OCI-LY7 (cell line): ENCODE measurements around the gene TLX1. TPM values are rescaled to one million over a fixed set of nuclear protein-coding genes. Genes with fewer than 3 reads are reported as not detected.

Experiments used
- BruUV-seq: library from RNA; stranded (reverse); fragments of 400-500 nt; replicated peaks from 2 replicates; lab custom pipeline; 2021; lab: Mats Ljungman, UMichigan
- CTCF ChIA-PET: fragments of 300-600 bp; sonication (Branson Sonifier 250); formaldehyde crosslinking; loops from one replicate; lab custom pipeline; 2022; ENCODE audit warnings: antibody characterized with exemption; ENCODE audit not compliant: unreplicated experiment; lab: Charles Lee
- POLR2A ChIA-PET: fragments of 300-600 bp; sonication (Branson Sonifier 250); formaldehyde crosslinking; loops from one replicate; lab custom pipeline; 2022; ENCODE audit warnings: antibody characterized with exemption; lab: Charles Lee
- DNase-seq: peaks from one replicate; pipeline ENCODE4 v3.0.0-alpha.2; 2015; ENCODE audit warnings: low spot score
- H2AFZ ChIP-seq: fragments of 200-600 bp; sonication (generic), shearing (Covaris generic); 2 replicates; pipeline ENCODE4 v1.6.1; 2014; ENCODE audit warnings: mild to moderate bottlenecking, antibody characterized with exemption, low read length, moderate library complexity
- H3K27ac ChIP-seq: fragments of 200-600 bp; sonication (generic); 2 replicates; pipeline ENCODE4 v1.5.1; 2014; ENCODE audit warnings: mixed run types, low read depth, mild to moderate bottlenecking, moderate library complexity, low read length, inconsistent platforms; ENCODE audit not compliant: poor library complexity, severe bottlenecking
- H3K36me3 ChIP-seq: fragments of 200-600 bp; sonication (generic); 2 replicates; pipeline ENCODE4 v1.6.1; 2014; ENCODE audit warnings: mild to moderate bottlenecking, antibody characterized with exemption, low read length, moderate library complexity, mixed read lengths; ENCODE audit not compliant: insufficient read depth
- H3K4me1 ChIP-seq: fragments of 200-600 bp; sonication (generic); 2 replicates; pipeline ENCODE4 v1.5.1; 2014; ENCODE audit warnings: mild to moderate bottlenecking, low read length; ENCODE audit not compliant: insufficient read depth, poor library complexity, severe bottlenecking
- H3K4me2 ChIP-seq: fragments of 200-600 bp; sonication (generic); 2 replicates; pipeline ENCODE4 v1.6.1; 2014; ENCODE audit warnings: mild to moderate bottlenecking, low read length
- H3K4me3 ChIP-seq: fragments of 200-600 bp; sonication (generic); 2 replicates; pipeline ENCODE4 v1.5.1; 2014; ENCODE audit warnings: mild to moderate bottlenecking, low read depth, low read length; ENCODE audit not compliant: poor library complexity, severe bottlenecking
- H3K79me2 ChIP-seq: fragments of 200-600 bp; sonication (generic); 2 replicates; pipeline ENCODE4 v1.6.1; 2016; ENCODE audit warnings: low read depth, mild to moderate bottlenecking, low read length, moderate library complexity, mixed read lengths; ENCODE audit not compliant: insufficient read depth
- H3K9me2 ChIP-seq: fragments of 200-600 bp; sonication (generic); 2 replicates; pipeline ENCODE4 v1.6.1; 2016; ENCODE audit warnings: mild to moderate bottlenecking, low read length, mixed read lengths; ENCODE audit not compliant: insufficient read depth
- H3K9me3 ChIP-seq: fragments of 200-600 bp; sonication (generic); 2 replicates; pipeline ENCODE4 v1.6.1; 2014; ENCODE audit warnings: mild to moderate bottlenecking, mixed run types, low read length, mixed read lengths
- H4K20me1 ChIP-seq: fragments of 200-600 bp; sonication (generic); 2 replicates; pipeline ENCODE4 v1.6.1; 2014; ENCODE audit warnings: mild to moderate bottlenecking, antibody characterized with exemption, low read length, moderate library complexity, mixed read lengths; ENCODE audit not compliant: insufficient read depth
- CTCF ChIP-seq: fragments of 200-600 bp; sonication (generic); conservative IDR thresholded peaks from 2 replicates; pipeline ENCODE4 v1.5.1; 2014; ENCODE audit warnings: mild to moderate bottlenecking, antibody characterized with exemption, low read length, moderate library complexity, mixed read lengths
- EZH2phosphoT487 ChIP-seq: fragments of 200-600 bp; sonication (generic); IDR thresholded peaks from 2 replicates; pipeline ENCODE4 v1.6.1; 2018; ENCODE audit warnings: low read depth, borderline replicate concordance, mild to moderate bottlenecking, mixed run types, antibody characterized with exemption, low read length, moderate library complexity, mixed read lengths
- intact Hi-C: fragments of 100-400 bp; cut with micrococcal nuclease; formaldehyde crosslinking; loops from one replicate; pipeline ENCODE4 v1.10.0; 2022; ENCODE audit not compliant: unreplicated experiment
- total RNA-seq, 2 experiments: library from RNA; depleted of rRNA in 1 of 2; stranded (reverse); fragments of >200 nt in 1 of 2; shearing (Covaris generic) in 1 of 2; gene quantifications; 2 replicates each; pipeline ENCODE4 v1.2.3, GENCODE V29; 2014 to 2022

The TLX1 gene
- total RNA-seq, 2 experiments from 2014 or later, result not detected

- intact Hi-C loops, result loop anchor here (5.0 kb wide), 1 partner anchor 87 kb away; no protein-coding TSS in a partner anchor
Observed at GRCh38 chr10:101144053-101144452, 13.0 kb downstream of the TLX1 start.

GRCh38 chr10:101145145-101145544 lies 14.0 kb downstream of the TLX1 start:
- no peaks in the 10 kb centered on the region for H3K4me1 ChIP-seq
- H3K4me2 ChIP-seq, result no peak overlapping the region
- H3K9me3 ChIP-seq, result no peaks in the 10 kb centered on the region
- H2AFZ ChIP-seq, result no peak overlapping the region
- no peaks in the 10 kb centered on the region for H3K36me3 ChIP-seq
- no peak overlapping the region for H3K27ac ChIP-seq
- H3K9me2 ChIP-seq, result no peaks in the 10 kb centered on the region
- TF ChIP-seq CTCF, result no peak
- no peak for TF ChIP-seq EZH2phosphoT487
- DNase-seq, result no peak
- no peak overlapping the region for H3K4me3 ChIP-seq
- ChIA-PET CTCF (interaction anchor here (0.6 kb wide), 1 partner anchor 13 kb away, joined by 5 read pairs; no protein-coding TSS in a partner anchor), POLR2A (no interaction called here)
- no TSS peak for BruUV-seq
- intact Hi-C loops, result no loop called here
- H4K20me1 ChIP-seq, result no peaks in the 10 kb centered on the region
- no peaks in the 10 kb centered on the region for H3K79me2 ChIP-seq

More at GRCh38 chr10:101144053-101144452, 13.0 kb downstream of the TLX1 start:
- no peaks in the 10 kb centered on the region for H3K9me2 ChIP-seq
- no peaks in the 10 kb centered on the region for H3K9me3 ChIP-seq
- H3K27ac ChIP-seq, result no peak overlapping the region
- H4K20me1 ChIP-seq, result no peaks in the 10 kb centered on the region
- H3K4me3 ChIP-seq, result no peak overlapping the region
- no TSS peak for BruUV-seq
- no peaks in the 10 kb centered on the region for H3K36me3 ChIP-seq
- no peaks in the 10 kb centered on the region for H3K4me1 ChIP-seq
- H3K79me2 ChIP-seq, result no peaks in the 10 kb centered on the region
- CTCF ChIA-PET, result interaction anchor here (0.6 kb wide), 2 partner anchors 11 to 73 kb away, joined by 3 to 5 read pairs; no protein-coding TSS in a partner anchor
- H3K4me2 ChIP-seq, result no peak overlapping the region
- no peak for DNase-seq
- TF ChIP-seq CTCF (no peak), EZH2phosphoT487 (no peak)
- H2AFZ ChIP-seq, result no peak overlapping the region
- POLR2A ChIA-PET, result no interaction called here

GRCh38 chr10:101145750-101146391 lies 14.8 kb downstream of the TLX1 start:
- ChIA-PET CTCF (interaction anchor here (0.6 kb wide), 1 partner anchor 13 kb away, joined by 5 read pairs; no protein-coding TSS in a partner anchor), POLR2A (no interaction called here)
- no TSS peak for BruUV-seq
- H3K27ac ChIP-seq, result no peak overlapping the region
- intact Hi-C loops, result no loop called here
- no peaks in the 10 kb centered on the region for H3K4me1 ChIP-seq
- TF ChIP-seq CTCF (no peak), EZH2phosphoT487 (no peak)
- no peak overlapping the region for H3K4me3 ChIP-seq
- no peaks in the 10 kb centered on the region for H3K9me2 ChIP-seq
- H4K20me1 ChIP-seq, result no peaks in the 10 kb centered on the region
- H3K36me3 ChIP-seq, result no peaks in the 10 kb centered on the region
- H3K79me2 ChIP-seq, result no peaks in the 10 kb centered on the region
- H2AFZ ChIP-seq, result no peak overlapping the region
- H3K9me3 ChIP-seq, result no peaks in the 10 kb centered on the region
- no peak for DNase-seq
- H3K4me2 ChIP-seq, result no peak overlapping the region
